Thoracic aorta (tissue), 2 donors: ENCODE data around the gene UVSSA. TPM values are rescaled to one million over a fixed set of nuclear protein-coding genes. Genes with fewer than 3 reads are reported as not detected.

ENCODE experiments used
- ATAC-seq: fragments of 150-250 bp; one replicate; pipeline ENCODE4 v1.8.0; 2017; ENCODE audit warnings: low read depth; ENCODE audit not compliant: insufficient number of reproducible peaks, low FRiP score
- DNase-seq: peaks from one replicate; pipeline ENCODE4 v3.0.0-alpha.2; 2020; ENCODE audit warnings: low spot score
- H3K27ac ChIP-seq, 2 donors: fragments of 200-600 bp; sonication (generic); 1 replicate in 1 of 2; 2 replicates in 1 of 2; pipeline ENCODE4 v1.5.1; 2016; ENCODE audit warnings: mild to moderate bottlenecking in 2 of 2, moderate library complexity in 2 of 2
- H3K27me3 ChIP-seq: fragments of 200-600 bp; sonication (generic); replicated peaks from 2 replicates; pipeline ENCODE4 v1.6.0; 2016; ENCODE audit warnings: mild to moderate bottlenecking; ENCODE audit not compliant: insufficient read depth
- H3K36me3 ChIP-seq: fragments of 200-600 bp; sonication (generic); one replicate; pipeline ENCODE4 v1.5.1; 2016
- H3K4me1 ChIP-seq, 2 donors: fragments of 200-600 bp; sonication (generic); 1 replicate in 1 of 2; 2 replicates in 1 of 2; pipeline versions ENCODE4 v1.5.1 to v1.6.0; 2016; ENCODE audit warnings: low read depth in 2 of 2, mild to moderate bottlenecking in 1 of 2; ENCODE audit not compliant: control insufficient read depth in 1 of 2
- H3K4me3 ChIP-seq: fragments of 200-600 bp; sonication (generic); 2 replicates; pipeline ENCODE4 v1.5.1; 2016; ENCODE audit warnings: mild to moderate bottlenecking
- H3K9me3 ChIP-seq: fragments of 200-600 bp; sonication (generic); 2 replicates; pipeline ENCODE4 v1.5.1; 2016
- total RNA-seq, 2 donors: library from RNA; depleted of rRNA; stranded (reverse); fragments of >200 nt; gene quantifications; one replicate each; pipeline versions ENCODE4 v1.1.0 to v1.2.3, GENCODE V29; 2016
- TF ChIP-seq, protein P1 (sequence below): fragments of 200-600 bp; sonication (generic); IDR thresholded peaks from one replicate; pipeline ENCODE4 v1.5.1; 2019; ENCODE audit warnings: antibody characterized with exemption

The UVSSA gene
- total RNA-seq, 2 donors from 2014 or later: 23.3 to 29.0 TPM

GRCh38 chr4:1378559-1379231, 31.7 kb downstream of the UVSSA start:
- TF ChIP-seq, protein P1, sequence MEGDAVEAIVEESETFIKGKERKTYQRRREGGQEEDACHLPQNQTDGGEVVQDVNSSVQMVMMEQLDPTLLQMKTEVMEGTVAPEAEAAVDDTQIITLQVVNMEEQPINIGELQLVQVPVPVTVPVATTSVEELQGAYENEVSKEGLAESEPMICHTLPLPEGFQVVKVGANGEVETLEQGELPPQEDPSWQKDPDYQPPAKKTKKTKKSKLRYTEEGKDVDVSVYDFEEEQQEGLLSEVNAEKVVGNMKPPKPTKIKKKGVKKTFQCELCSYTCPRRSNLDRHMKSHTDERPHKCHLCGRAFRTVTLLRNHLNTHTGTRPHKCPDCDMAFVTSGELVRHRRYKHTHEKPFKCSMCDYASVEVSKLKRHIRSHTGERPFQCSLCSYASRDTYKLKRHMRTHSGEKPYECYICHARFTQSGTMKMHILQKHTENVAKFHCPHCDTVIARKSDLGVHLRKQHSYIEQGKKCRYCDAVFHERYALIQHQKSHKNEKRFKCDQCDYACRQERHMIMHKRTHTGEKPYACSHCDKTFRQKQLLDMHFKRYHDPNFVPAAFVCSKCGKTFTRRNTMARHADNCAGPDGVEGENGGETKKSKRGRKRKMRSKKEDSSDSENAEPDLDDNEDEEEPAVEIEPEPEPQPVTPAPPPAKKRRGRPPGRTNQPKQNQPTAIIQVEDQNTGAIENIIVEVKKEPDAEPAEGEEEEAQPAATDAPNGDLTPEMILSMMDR: no peak
- DNase-seq (no peak), ATAC-seq (no peak)
- Histone ChIP-seq H3K4me3 (no peak overlapping the region), H3K27me3 (no peaks in the 10 kb centered on the region), H3K4me1 (no peaks in the 10 kb centered on the region), H3K9me3 (no peaks in the 10 kb centered on the region), H3K27ac (no peak overlapping the region), H3K36me3 (peaks cover 9% of the 10 kb centered on the region)

GRCh38 chr4:1379351-1379781, 32.4 kb downstream of the UVSSA start:
- DNase-seq: no peak
- no peaks in the 10 kb centered on the region for H3K9me3 ChIP-seq
- no peaks in the 10 kb centered on the region for H3K4me1 ChIP-seq
- ATAC-seq: no peak
- peaks cover 8% of the 10 kb centered on the region for H3K36me3 ChIP-seq
- no peak overlapping the region for H3K4me3 ChIP-seq
- no peaks in the 10 kb centered on the region for H3K27me3 ChIP-seq
- H3K27ac ChIP-seq: no peak overlapping the region
- TF ChIP-seq, protein P1: no peak

GRCh38 chr4:1379801-1380331, 32.9 kb downstream of the UVSSA start:
- Histone ChIP-seq H3K4me1 (no peaks in the 10 kb centered on the region), H3K36me3 (peaks cover 8% of the 10 kb centered on the region), H3K4me3 (no peak overlapping the region), H3K27ac (no peak overlapping the region), H3K9me3 (no peaks in the 10 kb centered on the region), H3K27me3 (no peaks in the 10 kb centered on the region)
- ATAC-seq (no peak), DNase-seq (no peak)
- TF ChIP-seq, protein P1: no peak

DNA sequence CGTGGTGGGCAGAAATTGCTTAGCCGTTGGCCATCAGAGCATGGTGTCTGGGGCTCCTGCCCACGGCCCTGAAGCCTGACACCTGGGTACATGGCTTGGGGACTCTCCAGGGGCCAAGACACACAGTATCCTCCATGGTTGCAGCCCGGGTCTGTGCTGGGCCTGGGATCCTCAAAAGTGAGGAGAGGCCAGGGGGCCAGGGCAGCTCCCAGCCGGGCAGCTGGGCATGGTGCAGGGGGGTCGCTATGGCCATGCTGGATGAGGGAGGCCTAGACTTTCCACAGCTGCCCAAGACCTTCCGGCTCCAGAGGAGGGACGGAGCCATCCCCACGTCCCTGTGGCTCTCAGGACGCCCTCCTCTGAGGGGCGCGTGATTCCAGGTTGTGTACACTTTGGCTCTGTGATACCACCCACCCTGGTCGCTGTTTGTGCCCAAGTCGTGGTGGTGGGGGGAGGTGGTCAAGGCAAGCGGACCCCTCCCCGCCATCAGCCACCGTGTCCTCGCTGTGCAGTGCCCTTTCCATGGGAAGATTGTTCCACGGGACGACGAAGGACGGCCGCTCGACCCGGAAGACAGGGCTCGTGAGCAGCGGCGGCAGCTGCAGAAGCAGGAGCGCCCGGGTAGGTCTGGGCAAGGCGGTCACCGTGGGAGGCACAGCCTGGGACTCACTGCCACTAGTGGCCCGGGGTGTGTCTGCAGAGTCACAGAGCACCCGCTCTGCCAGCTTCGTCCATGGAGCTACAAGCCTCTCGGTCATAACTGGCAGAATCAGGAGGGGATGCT, 33.6 kb downstream of the UVSSA start:
- no peaks in the 10 kb centered on the region for H3K9me3 ChIP-seq
- no peak for ATAC-seq
- TF ChIP-seq, protein P1: no peak
- H3K27ac ChIP-seq: no peak overlapping the region
- H3K36me3 ChIP-seq: peaks cover 9% of the 10 kb centered on the region
- DNase-seq: no peak
- H3K4me1 ChIP-seq: no peaks in the 10 kb centered on the region
- no peak overlapping the region for H3K4me3 ChIP-seq
- no peaks in the 10 kb centered on the region for H3K27me3 ChIP-seq

- DNase-seq (no peak), ATAC-seq (no peak)
- TF ChIP-seq, protein P1: no peak
- H3K36me3 ChIP-seq: peaks cover 10% of the 10 kb centered on the region
- no peak overlapping the region for H3K4me3 ChIP-seq
- no peaks in the 10 kb centered on the region for H3K27me3 ChIP-seq
- no peak overlapping the region for H3K27ac ChIP-seq
- no peaks in the 10 kb centered on the region for H3K4me1 ChIP-seq
- no peaks in the 10 kb centered on the region for H3K9me3 ChIP-seq
Observed at GRCh38 chr4:1381181-1381621, 34.2 kb downstream of the UVSSA start.
